ENCODE data around the gene CABLES2.
"Not testable (repeated sequence)": the region's sequence is repeated elsewhere in the genome, so short reads cannot be mapped to it uniquely, and the experiment has no call there.

CABLES2 gene

DNA sequence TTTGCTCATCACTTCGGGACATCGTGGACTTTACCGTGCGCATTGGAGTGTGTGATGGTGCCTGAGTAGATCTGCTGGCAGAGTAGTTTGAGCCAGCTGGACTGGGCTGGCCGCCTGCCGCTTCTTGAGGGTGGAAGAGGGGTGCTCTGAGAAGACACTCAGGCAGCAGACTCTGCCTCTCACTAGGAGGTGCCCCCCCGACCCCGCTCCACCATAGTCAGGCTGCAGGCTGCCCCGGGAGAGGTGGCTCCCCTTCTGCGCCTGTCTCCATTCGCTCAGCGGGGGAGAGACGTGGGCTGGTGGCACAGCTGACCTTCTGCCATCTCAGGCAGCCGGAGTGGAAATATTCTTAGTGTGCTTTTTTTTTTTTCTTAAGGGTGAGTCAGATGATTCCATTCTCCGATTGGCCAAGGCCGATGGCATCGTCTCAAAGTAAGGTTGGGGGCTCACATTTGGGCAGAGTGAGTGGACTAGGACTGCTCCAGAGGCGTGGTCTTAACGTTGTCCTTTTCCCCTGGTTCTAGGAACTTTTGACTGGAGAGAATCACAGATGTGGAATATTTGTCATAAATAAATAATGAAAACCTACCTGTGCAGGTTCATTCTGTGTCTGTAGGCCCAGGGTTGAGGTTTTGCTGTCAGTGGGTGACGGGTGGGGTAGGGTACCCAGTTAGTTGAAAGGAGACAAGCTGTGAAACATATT lies 19.0 kb downstream of the CABLES2 start:
- no peak for DNase-seq

- DNase-seq = no peak
Observed at GRCh38 chr20:62387219-62387913, 19.7 kb downstream of the CABLES2 start.

GRCh38 chr20:62386383-62387218 lies 20.5 kb downstream of the CABLES2 start, which contains the start of gene RPS21:
RPS21 (plus strand) TSS chr20:62387103; CDS start chr20:62387339, 236 bp downstream.
- peak; percentile 87 for DNase-seq

DNA sequence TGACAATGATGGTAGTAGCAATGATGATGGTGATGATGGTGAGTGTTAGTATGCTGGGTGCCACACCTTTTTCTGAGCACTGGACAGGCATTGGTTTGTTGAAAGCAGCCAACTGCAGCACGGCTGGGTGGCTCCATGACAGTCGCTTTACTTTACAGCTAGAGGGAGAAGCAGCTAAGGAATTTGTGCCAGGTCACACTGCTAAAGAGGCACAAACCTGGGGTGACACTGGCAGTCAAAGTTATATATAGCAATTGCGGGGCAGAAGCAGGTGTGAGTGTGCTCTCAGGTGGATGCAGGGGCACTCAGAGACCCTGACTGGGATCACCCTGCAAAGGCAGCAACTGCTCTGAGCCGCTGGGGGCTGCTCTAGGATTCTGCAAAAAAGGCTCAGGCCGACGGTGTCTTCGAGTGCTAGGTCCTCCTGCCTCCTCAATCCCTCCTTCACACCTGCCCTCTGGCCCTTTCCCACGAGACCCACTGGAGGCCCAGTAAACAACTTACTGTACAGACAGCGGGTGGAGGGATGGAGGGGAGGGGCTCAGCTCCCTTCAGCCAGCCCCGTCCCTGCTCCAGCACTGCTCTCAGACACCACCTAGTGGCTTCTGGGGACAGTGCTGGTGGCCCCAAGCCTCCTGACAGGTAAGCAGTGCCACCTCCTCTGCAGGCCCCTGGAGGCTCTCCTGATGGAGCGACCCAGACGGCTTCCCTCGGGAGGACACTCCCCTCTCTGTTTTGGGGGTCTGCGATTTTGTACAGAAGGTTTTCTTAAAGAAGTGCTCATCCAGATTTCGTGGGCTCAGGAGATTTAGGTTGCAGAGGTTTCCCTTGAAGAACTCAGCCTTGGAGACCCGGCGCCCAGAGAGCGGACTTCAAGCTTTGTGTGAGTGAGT lies 24.5 kb downstream of the CABLES2 start:
- peak; percentile 60 for DNase-seq

- DNase-seq = no peak
Observed at GRCh38 chr20:62381842-62382241, 25.2 kb downstream of the CABLES2 start.

GRCh38 chr20:62381202-62381797 lies 25.8 kb downstream of the CABLES2 start:
- DNase-seq = peak; percentile 54

DNA sequence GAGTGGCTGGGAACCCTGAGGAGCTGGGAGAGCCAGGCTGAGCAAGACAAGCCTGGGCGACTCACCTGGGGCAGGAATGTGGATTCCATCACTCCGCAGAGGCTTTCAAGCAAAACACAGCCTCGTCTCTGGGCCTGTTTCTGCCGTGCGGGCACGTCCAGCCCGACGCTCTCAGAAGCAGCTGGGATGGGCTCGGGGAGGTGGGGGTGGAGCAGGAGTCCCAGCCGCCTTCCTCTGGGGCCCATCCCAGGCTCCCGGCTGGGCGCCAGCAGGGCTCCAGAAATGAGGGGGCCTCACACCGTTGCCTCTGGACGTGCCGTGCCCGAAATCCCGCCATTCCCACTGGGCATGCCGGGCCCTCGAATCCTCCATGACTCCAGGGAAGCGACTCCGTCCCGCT lies 28.9 kb downstream of the CABLES2 start:
- no peak for DNase-seq

DNA sequence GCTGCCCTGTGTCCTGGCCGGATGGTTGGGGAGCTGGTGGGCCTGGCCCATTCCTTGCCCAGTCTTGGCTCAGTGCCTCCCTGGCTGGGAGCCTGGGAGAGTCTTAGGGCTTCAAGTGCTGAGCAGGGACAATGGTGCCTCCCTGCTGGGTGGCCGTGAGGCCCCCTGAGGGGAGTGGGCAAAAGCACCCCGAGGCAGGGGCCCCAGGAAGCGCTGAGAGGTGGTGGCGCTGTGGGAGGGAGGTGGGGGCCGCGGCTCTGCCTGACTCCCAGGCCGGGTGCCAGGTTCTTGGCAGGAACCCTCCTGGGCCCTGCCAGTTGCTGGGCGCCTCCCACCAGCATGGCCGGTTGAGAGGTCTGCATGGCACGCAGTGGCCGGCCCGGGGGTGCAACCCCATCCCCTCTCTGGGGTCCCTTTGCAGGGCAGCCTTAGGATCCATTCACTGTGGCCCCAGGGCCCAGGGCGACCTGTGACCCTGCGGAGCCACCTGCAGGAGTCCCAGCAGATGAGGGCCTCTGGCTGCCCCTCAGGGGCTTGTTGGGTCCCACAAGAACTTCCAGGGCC lies 29.4 kb downstream of the CABLES2 start:
- no peak for DNase-seq

- no peak for DNase-seq
Observed at GRCh38 chr20:62377064-62377461, 30.0 kb downstream of the CABLES2 start.

- peak; percentile 45 for DNase-seq
Observed at GRCh38 chr20:62376112-62377063, 30.7 kb downstream of the CABLES2 start.

DNA sequence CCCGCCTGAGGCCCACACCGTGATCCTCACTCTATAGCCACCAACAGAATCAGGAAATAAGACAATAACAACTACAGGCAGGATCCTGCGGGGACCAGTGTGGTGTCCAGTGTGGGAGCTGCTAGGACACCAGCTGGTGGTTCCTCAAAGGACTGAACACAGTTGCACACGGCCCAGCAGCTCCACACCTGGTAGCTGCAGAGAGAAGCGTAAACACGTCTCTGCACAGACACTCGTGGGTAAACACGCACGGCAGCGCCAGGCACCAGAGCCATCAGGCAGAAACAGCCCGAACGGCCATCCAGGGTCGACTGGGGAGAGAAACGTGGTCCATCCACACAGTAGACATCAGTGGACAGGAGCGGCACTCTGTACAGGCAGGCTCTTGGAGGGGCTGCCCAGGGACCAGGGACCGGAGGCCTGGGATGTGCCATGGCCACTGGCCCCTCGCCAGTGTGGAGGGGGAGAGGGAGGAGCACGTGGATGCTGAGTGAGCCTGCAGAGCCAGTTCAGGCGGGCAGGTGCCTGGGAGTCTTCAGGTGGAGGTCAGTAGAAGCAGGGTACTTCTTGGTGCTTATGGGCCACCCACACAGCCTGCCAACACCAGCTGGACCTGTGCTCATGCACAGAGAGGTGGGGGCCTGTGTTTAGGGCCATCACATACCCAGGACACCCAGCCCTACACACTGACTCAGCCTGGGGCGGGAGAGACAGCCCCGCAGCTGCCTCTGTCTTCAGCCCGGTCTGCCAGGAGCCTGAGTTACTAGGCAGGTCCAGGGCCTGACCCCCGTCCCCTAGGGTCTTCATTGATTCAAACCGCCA lies 32.5 kb downstream of the CABLES2 start:
- DNase-seq = no peak

DNA sequence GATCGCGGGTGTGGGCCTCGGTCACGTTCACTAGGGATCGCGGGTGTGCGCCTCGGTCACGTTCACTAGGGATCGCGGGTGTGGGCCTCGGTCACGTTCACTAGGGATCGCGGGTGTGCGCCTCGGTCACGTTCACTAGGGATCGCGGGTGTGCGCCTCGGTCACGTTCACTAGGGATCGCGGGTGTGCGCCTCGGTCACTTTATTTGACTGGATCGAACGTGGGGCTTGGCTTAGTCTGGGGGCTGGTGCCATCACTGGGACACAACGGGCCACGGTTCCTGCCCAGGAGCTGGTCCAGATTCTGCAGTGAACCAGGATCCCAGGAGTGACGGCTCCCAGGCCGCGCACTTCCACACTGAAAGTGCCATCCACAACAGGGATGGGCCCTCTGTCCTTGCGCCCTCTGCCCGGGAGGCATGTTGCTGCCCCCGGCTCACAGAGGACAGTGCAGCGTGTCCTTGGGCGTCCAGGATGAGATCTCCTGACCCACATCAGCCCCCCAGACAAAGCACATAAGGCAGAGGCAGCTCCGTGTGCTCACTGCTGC lies 33.4 kb downstream of the CABLES2 start:
- DNase-seq = not testable (repeated sequence)

DNA sequence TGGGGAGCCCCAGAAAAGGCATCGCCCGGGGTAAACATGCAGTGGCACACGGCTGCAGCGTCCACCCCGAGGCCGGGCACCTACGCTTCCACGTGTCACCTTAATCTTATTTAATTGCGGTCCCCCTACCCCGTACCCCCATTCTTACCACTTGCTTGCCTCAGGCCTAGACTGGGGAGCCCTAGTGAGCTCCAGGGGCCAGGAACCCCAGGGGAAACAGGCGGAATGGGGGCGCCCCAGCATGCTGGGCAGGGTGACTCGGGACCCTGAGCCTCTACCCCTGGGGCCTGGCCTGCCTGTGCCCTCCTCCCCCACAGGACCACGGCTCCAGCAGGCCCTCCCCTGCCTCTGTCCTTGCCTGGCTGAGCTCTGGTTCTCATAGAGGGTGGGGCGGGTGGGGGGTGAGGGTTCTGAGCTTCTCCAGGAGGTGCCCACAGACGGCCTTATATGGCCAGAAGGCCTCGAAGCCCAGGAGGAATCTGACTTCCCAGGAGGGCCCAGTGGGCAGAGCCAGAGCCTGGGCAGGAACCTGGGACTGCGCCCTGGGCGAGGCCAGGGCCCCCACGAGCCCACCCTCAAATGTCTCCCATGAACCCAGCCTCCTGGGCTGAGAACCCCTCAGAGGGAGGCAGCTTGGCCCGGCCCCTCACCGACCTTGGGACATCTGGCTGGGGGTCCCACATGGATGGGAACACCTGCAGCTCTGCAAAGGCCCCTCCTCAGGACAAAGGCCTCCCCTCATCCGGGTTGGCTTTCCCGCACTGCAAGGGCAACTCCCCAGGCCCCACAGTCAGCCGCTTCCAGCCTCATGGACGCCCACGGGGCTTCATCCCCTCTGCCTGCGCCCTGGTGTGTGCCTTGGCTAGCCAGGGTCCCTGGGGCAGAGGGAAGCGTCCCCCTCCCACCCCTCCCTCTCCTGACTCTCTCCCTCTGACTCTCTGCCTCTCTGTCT lies 34.8 kb downstream of the CABLES2 start:
- no peak for DNase-seq

DNA sequence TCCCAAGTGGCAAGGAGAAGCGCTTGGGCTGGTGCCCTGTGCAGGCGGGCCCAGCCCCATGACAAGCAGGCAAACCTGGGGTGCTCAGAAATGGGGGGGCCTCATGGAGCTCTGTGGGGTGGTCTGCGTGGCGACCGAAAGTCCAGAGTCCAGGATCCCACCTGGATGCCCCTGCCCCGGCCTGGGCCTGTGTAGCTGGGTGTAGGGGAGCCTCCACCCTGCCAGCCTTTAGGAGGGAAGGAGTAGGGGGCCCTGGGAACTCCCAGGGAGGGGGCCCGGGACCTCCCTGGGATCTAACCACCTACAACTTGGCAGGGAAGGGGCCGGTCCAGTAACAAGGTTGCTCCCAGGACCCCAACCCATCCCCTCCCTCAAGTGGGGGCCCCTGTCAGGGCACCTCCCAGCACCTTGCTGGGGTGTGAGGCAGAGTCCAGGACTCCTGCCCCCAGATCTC lies 35.5 kb downstream of the CABLES2 start:
- DNase-seq = no peak

DNA sequence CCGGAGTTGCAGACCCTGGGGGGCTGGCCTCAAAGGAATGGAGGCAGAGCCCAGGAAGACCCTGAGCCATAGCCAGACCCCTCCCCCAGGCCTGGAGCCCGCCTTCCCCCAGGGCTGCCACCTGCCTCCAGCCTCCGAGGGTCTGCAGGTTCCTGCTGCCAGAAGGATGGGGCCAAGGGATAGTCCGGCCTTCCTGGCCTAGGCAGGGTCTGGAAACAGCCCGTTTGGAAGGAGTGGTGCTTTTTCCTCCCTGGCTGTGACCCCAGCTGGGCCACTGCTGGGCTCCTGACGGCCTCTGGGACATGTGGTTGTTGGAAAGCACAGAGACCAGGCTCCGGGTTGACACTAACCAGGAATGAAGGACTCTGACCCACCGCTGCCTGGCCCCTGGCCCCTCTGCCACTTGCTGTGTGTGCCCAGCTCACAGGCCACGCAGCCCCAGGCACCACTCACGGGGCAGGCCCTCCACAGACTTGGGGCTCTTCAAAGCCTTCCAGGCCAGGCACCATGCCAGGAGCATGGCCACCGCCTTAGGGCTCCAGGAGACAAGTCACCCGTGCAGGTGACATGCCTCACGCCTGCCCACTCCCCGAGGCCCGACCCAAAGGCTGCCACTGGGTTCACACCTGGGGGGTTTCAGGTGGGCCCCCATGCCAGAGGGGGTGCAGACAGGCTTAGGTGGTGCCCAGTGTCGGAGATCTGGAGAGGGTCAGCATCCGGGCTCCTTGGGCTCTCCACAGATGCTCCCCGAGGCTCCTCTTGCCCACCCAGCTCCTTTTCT lies 36.1 kb downstream of the CABLES2 start:
- no peak for DNase-seq

DNA sequence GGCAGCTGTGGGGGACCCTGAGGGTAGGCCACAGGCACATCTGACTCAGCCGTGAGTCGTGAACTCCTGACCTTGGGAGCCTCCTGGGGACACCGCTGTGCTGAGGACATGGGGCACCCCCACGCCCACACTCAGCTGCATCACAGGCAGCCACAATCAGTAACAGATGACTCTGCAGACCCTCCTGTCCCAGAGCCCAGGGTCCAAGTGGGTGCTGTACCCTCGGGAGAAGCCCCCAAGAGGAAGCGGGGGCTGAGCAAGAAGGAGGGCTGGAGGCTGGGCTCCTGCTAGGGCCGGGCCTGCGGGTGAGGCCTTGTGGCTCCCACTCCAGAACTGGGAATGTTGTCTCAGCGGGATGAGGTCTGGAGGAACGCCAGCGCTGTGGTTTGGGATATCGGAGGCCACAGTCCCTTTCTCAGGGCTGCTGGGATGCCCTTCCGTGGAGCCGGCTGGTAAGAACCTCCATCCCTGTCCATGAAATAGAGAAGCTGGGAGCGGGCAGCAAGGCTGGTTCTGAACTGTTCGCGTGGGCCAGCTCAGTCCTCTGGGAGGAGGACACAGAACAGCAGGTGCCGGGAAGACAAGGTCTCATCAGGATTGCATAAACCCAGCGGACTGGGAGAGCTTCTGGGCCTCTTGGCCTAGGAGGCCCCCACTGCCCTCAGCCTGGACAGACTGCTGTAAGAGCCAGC lies 36.8 kb downstream of the CABLES2 start:
- DNase-seq = peak; percentile 89

- DNase-seq = no peak
Observed at GRCh38 chr20:62369815-62370114, 37.3 kb downstream of the CABLES2 start.

Measured in fibroblast of upper back skin (primary cell).